ENCODE results near the gene BMP8B. TPM values are rescaled to one million over a fixed set of nuclear protein-coding genes. Genes with fewer than 3 reads are reported as not detected.
"Not testable (repeated sequence)": the region's sequence is repeated elsewhere in the genome, so short reads cannot be mapped to it uniquely, and the experiment has no call there.

BMP8B gene
- total RNA-seq, 1 experiment from 2014 or later = 0.42 TPM

- no peaks in the 10 kb centered on the region for H3K79me2 ChIP-seq (ENCODE audit: insufficient read depth, low read length)
- H3K4me1 Mint-ChIP-seq = peaks cover 0 to 4% of the 10 kb centered on the region in 2 experiments; a peak in 2 of 4 replicates
- no peak overlapping the region for H3T11ph ChIP-seq (ENCODE audit: low read length)
- H3K23me2 ChIP-seq (ENCODE audit: insufficient read length, low read depth, low read length, poor library complexity, severe bottlenecking) = no peaks in the 10 kb centered on the region
- no peak overlapping the region for H3K27ac ChIP-seq (ENCODE audit: insufficient read length, low read depth, low read length)
- no CpG with 5 or more reads among the region's 12 CpGs for WGBS (ENCODE audit: extremely low coverage, insufficient read length, low lambda C conversion rate)
- no peak overlapping the region for H3K4me2 ChIP-seq (ENCODE audit: insufficient read depth, insufficient read length, low read length)
- TF ChIP-seq CTCF (conservative IDR thresholded peaks at IDR 0.05) = no peak
- no peaks in the 10 kb centered on the region for H3K36me3 Mint-ChIP-seq (ENCODE audit: insufficient read depth in 1 of 3, low read depth in 3 of 3)
- no peak overlapping the region for H3K4me3 Mint-ChIP-seq
- no peak overlapping the region for H3K9ac ChIP-seq (ENCODE audit: extremely low read depth, insufficient read length, low read length)
- H3K27me3 Mint-ChIP-seq (ENCODE audit: low read depth) = peaks cover 40% of the 10 kb centered on the region
- H3K4me1 ChIP-seq (ENCODE audit: insufficient read depth, low read length) = no peaks in the 10 kb centered on the region
- H3K4ac ChIP-seq (ENCODE audit: low read depth, low read length) = no peak overlapping the region
- H2BK20ac ChIP-seq (ENCODE audit: low read depth, low read length, poor library complexity, severe bottlenecking) = no peak overlapping the region
- H3K27ac Mint-ChIP-seq = no peak overlapping the region
- H3K27me3 ChIP-seq (ENCODE audit: insufficient read depth, low read length) = no peaks in the 10 kb centered on the region; the same call in 1 of the 2 replicates
- H4K20me1 ChIP-seq (ENCODE audit: control insufficient read depth, insufficient read depth, insufficient read length) = no peaks in the 10 kb centered on the region
- H3K14ac ChIP-seq (ENCODE audit: insufficient read depth, low read length) = no peak overlapping the region
- H2BK12ac ChIP-seq (ENCODE audit: insufficient read length, low read depth, low read length) = no peak overlapping the region
- H2AFZ ChIP-seq (ENCODE audit: low read length) = no peak overlapping the region
- no peak overlapping the region for H4K91ac ChIP-seq (ENCODE audit: insufficient read length, low read depth, low read length)
- H4K8ac ChIP-seq (replicated peaks; ENCODE audit: insufficient read length, low read depth, low read length) = no peak overlapping the region
- H3K9me3 Mint-ChIP-seq = no peaks in the 10 kb centered on the region
- H3K79me1 ChIP-seq (ENCODE audit: insufficient read depth, low read depth, low read length, poor library complexity, severe bottlenecking) = no peaks in the 10 kb centered on the region
- H2AK5ac ChIP-seq (ENCODE audit: insufficient read length, low read length) = no peak overlapping the region
- no peak overlapping the region for H3K23ac ChIP-seq (ENCODE audit: insufficient read length, low read depth, low read length)
- H3K56ac ChIP-seq (ENCODE audit: insufficient read length, low read depth, low read length) = no peak overlapping the region
- H3K9me3 ChIP-seq (ENCODE audit: control insufficient read depth, low read depth, low read length) = no peaks in the 10 kb centered on the region
- H4K5ac ChIP-seq (ENCODE audit: insufficient read length, low read depth, low read length) = no peak overlapping the region
- no peak overlapping the region for H2BK15ac ChIP-seq (ENCODE audit: low read depth, low read length)
- H2BK120ac ChIP-seq (ENCODE audit: low read depth, low read length, poor library complexity, severe bottlenecking) = no peak overlapping the region
- H2BK5ac ChIP-seq (ENCODE audit: insufficient read length, low read length) = no peak overlapping the region
- DNase-seq = no peak
- H3K18ac ChIP-seq (ENCODE audit: insufficient read length, low read depth, low read length) = no peak overlapping the region
These were observed 12.3 kb downstream of the BMP8B start for GRCh38 chr1:39776400-39776713.

- not testable (repeated sequence) for H2BK120ac ChIP-seq (ENCODE audit: low read depth, low read length, poor library complexity, severe bottlenecking); H3K9me3 ChIP-seq (ENCODE audit: control insufficient read depth, low read depth, low read length); H2BK12ac ChIP-seq (ENCODE audit: insufficient read length, low read depth, low read length); H4K91ac ChIP-seq (ENCODE audit: insufficient read length, low read depth, low read length); H3K14ac ChIP-seq (ENCODE audit: insufficient read depth, low read length); H2BK15ac ChIP-seq (ENCODE audit: low read depth, low read length); H3K23ac ChIP-seq (ENCODE audit: insufficient read length, low read depth, low read length); H3K23me2 ChIP-seq (ENCODE audit: insufficient read length, low read depth, low read length, poor library complexity, severe bottlenecking); H2AFZ ChIP-seq (ENCODE audit: low read length); H3K4me1 ChIP-seq (ENCODE audit: insufficient read depth, low read length); H3K27ac Mint-ChIP-seq; H3K4me3 Mint-ChIP-seq; H2BK5ac ChIP-seq (ENCODE audit: insufficient read length, low read length); H4K20me1 ChIP-seq (ENCODE audit: control insufficient read depth, insufficient read depth, insufficient read length); H2BK20ac ChIP-seq (ENCODE audit: low read depth, low read length, poor library complexity, severe bottlenecking); H3K9me3 Mint-ChIP-seq; H3K27ac ChIP-seq (ENCODE audit: insufficient read length, low read depth, low read length); H3K79me1 ChIP-seq (ENCODE audit: insufficient read depth, low read depth, low read length, poor library complexity, severe bottlenecking); H3K79me2 ChIP-seq (ENCODE audit: insufficient read depth, low read length); H2AK5ac ChIP-seq (ENCODE audit: insufficient read length, low read length); H3K9ac ChIP-seq (ENCODE audit: extremely low read depth, insufficient read length, low read length); H4K5ac ChIP-seq (ENCODE audit: insufficient read length, low read depth, low read length); H3K18ac ChIP-seq (ENCODE audit: insufficient read length, low read depth, low read length); H3K36me3 Mint-ChIP-seq (ENCODE audit: insufficient read depth in 1 of 3, low read depth in 3 of 3); H3K4me2 ChIP-seq (ENCODE audit: insufficient read depth, insufficient read length, low read length); H3K4me1 Mint-ChIP-seq; H3K27me3 ChIP-seq (ENCODE audit: insufficient read depth, low read length); H3T11ph ChIP-seq (ENCODE audit: low read length); H4K8ac ChIP-seq (replicated peaks; ENCODE audit: insufficient read length, low read depth, low read length); DNase-seq; H3K56ac ChIP-seq (ENCODE audit: insufficient read length, low read depth, low read length); H3K4ac ChIP-seq (ENCODE audit: low read depth, low read length)
- WGBS (ENCODE audit: extremely low coverage, insufficient read length, low lambda C conversion rate) = no CpG with 5 or more reads among the region's 20 CpGs
- peaks cover 36% of the 10 kb centered on the region for H3K27me3 Mint-ChIP-seq (ENCODE audit: low read depth)
These were observed 12.8 kb downstream of the BMP8B start for GRCh38 chr1:39775676-39776399.

All from H9 (cell line).